Keratinocyte (primary cell): Measurements from ENCODE around the gene HCN2. TPM values are rescaled to one million over a fixed set of nuclear protein-coding genes. Genes with fewer than 3 reads are reported as not detected.

ENCODE experiments used
- DNase-seq: peaks from one replicate; pipeline ENCODE4 v3.0.0-alpha.2; 2011; ENCODE audit warnings: low read depth, missing footprints, low spot score
- FAIRE-seq: peaks from 2 replicates; lab custom pipeline; 2011; peaks lifted over from hg19 to GRCh38; lab: Jason Lieb, UNC
- H2AFZ ChIP-seq: 2 replicates; pipeline ENCODE4 v1.6.0; 2012; ENCODE audit warnings: low read length, control low read depth, inconsistent platforms; ENCODE audit not compliant: control insufficient read depth
- H3K27ac ChIP-seq: 2 replicates; pipeline ENCODE4 v1.5.1; 2011; ENCODE audit warnings: low read length; ENCODE audit not compliant: control insufficient read depth, insufficient read depth
- H3K27me3 ChIP-seq: 3 replicates; pipeline ENCODE4 v1.6.0; 2011; ENCODE audit warnings: low read length; ENCODE audit not compliant: control insufficient read depth, insufficient read depth; ENCODE audit errors: extremely low read depth
- H3K36me3 ChIP-seq, 2 experiments: 2 replicates in 1 of 2; 3 replicates in 1 of 2; pipeline ENCODE4 v1.5.1; 2011; ENCODE audit warnings: low read length in 2 of 2, mild to moderate bottlenecking in 1 of 2; ENCODE audit not compliant: control insufficient read depth in 2 of 2, insufficient read depth in 2 of 2; ENCODE audit errors: extremely low read depth in 1 of 2
- H3K4me1 ChIP-seq: 3 replicates; pipeline ENCODE4 v1.5.1; 2011; ENCODE audit warnings: low read length; ENCODE audit not compliant: control insufficient read depth, insufficient read depth; ENCODE audit errors: extremely low read depth
- H3K4me2 ChIP-seq: 3 replicates; pipeline ENCODE4 v1.6.0; 2011; ENCODE audit warnings: low read depth, low read length; ENCODE audit not compliant: control insufficient read depth, insufficient read depth; ENCODE audit errors: extremely low read depth
- H3K4me3 ChIP-seq, 3 experiments: fragments of 200-600 bp in 1 of 3; sonication (generic) in 1 of 3; 2 replicates in 2 of 3; 3 replicates in 1 of 3; pipeline ENCODE4 v1.5.1; 2011 to 2016; ENCODE audit warnings: low read length in 3 of 3, mild to moderate bottlenecking in 3 of 3, control low read depth in 2 of 3, inconsistent platforms in 1 of 3, low read depth in 1 of 3, mixed read lengths in 1 of 3, mixed run types in 1 of 3, moderate library complexity in 1 of 3; ENCODE audit not compliant: control insufficient read depth in 2 of 3, insufficient read depth in 2 of 3; ENCODE audit errors: extremely low read depth in 1 of 3
- H3K79me2 ChIP-seq: 2 replicates; pipeline ENCODE4 v1.6.0; 2012; ENCODE audit warnings: low read length; ENCODE audit not compliant: control insufficient read depth, insufficient read depth
- H3K9ac ChIP-seq: 3 replicates; pipeline ENCODE4 v1.6.0; 2011; ENCODE audit warnings: low read length; ENCODE audit not compliant: control insufficient read depth, insufficient read depth; ENCODE audit errors: extremely low read depth
- H3K9me1 ChIP-seq: 3 replicates; pipeline ENCODE4 v1.6.0; 2011; ENCODE audit warnings: low read length; ENCODE audit not compliant: control insufficient read depth, insufficient read depth; ENCODE audit errors: extremely low read depth
- H3K9me3 ChIP-seq: 2 replicates; pipeline ENCODE4 v1.5.1; 2012; ENCODE audit warnings: low read depth, low read length; ENCODE audit not compliant: control insufficient read depth
- H4K20me1 ChIP-seq: 3 replicates; pipeline ENCODE4 v1.6.0; 2011; ENCODE audit warnings: low read length; ENCODE audit not compliant: control insufficient read depth, insufficient read depth; ENCODE audit errors: extremely low read depth
- CTCF ChIP-seq, 3 experiments: IDR thresholded peaks in 1 of 3; conservative IDR thresholded peaks in 1 of 3; optimal IDR thresholded peaks in 1 of 3; 2 replicates in 2 of 3; 3 replicates in 1 of 3; pipeline versions ENCODE3 to v1.5.1; 2011; ENCODE audit warnings: low read length in 3 of 3, mild to moderate bottlenecking in 3 of 3, moderate library complexity in 2 of 3, control low read depth in 1 of 3, inconsistent platforms in 1 of 3; ENCODE audit not compliant: insufficient read depth in 2 of 3; ENCODE audit errors: extremely low read depth in 1 of 3
- EZH2 ChIP-seq: IDR thresholded peaks from one replicate; pipeline ENCODE4 v1.6.1; 2012; ENCODE audit warnings: inconsistent platforms, mild to moderate bottlenecking, low read length, moderate library complexity
- dilution Hi-C: fragments of 300-500 bp; cut with MboI; formaldehyde crosslinking; loops from one replicate; pipeline ENCODE4 v1.7.0; 2020; ENCODE audit warnings: low sequenced_read_pairs; ENCODE audit not compliant: extremely low pct_ligation_motif_present
- polyA plus RNA-seq, 5 experiments: library from polyadenylated mRNA; depleted of rRNA in 3 of 5; stranded (reverse) in 3 of 5; stranded (forward) in 1 of 5; unstranded in 1 of 5; fragments of >200 nt; gene quantifications; 1 replicate in 1 of 5; 2 replicates in 3 of 5; 3 replicates in 1 of 5; pipeline versions ENCODE4 v1.2.1 to v1.2.3, GENCODE V29; 2011 to 2012; ENCODE audit warnings: missing spikeins in 2 of 5, low read depth in 1 of 5, low replicate concordance in 1 of 5

Gene HCN2
- polyA plus RNA-seq, 1 donor (not counting 4 experiments of a cell fraction or from before 2014, with no cell fraction given), result 0.13 TPM

- dilution Hi-C loops, result no loop called here
- peaks cover 49% of the 10 kb centered on the region for H3K27me3 ChIP-seq
- peaks cover 5% of the 10 kb centered on the region for H3K4me1 ChIP-seq
- FAIRE-seq, result no peak
- H3K9ac ChIP-seq, result no peak overlapping the region
- no peak overlapping the region for H3K4me2 ChIP-seq
- no peaks in the 10 kb centered on the region for H3K9me1 ChIP-seq
- no peak overlapping the region for H3K4me3 ChIP-seq
- H3K79me2 ChIP-seq, result no peaks in the 10 kb centered on the region
- no peak for DNase-seq
- H3K27ac ChIP-seq, result no peak overlapping the region
- H2AFZ ChIP-seq, result no peak overlapping the region
- TF ChIP-seq EZH2 (no peak), CTCF (optimal IDR thresholded peaks at IDR 0.05 in 1 of 3, IDR thresholded peaks at IDR 0.05 in 1 of 3, conservative IDR thresholded peaks at IDR 0.05 in 1 of 3; ENCODE audit: extremely low read depth in 1 of 3, insufficient read depth in 2 of 3, low read length in 3 of 3) (no peak)
- H3K36me3 ChIP-seq, result no peaks in the 10 kb centered on the region
- H4K20me1 ChIP-seq, result peaks cover 4% of the 10 kb centered on the region
- H3K9me3 ChIP-seq, result no peaks in the 10 kb centered on the region
These were observed 3.8 kb downstream of the HCN2 start for GRCh38 chr19:593505-593904.

GRCh38 chr19:594265-594870, 4.7 kb downstream of the HCN2 start:
- Histone ChIP-seq H3K27ac (no peak overlapping the region), H3K27me3 (peaks cover 41% of the 10 kb centered on the region), H3K79me2 (no peaks in the 10 kb centered on the region), H3K4me2 (no peak overlapping the region), H3K9me3 (no peaks in the 10 kb centered on the region), H2AFZ (no peak overlapping the region), H3K36me3 (no peaks in the 10 kb centered on the region), H3K9ac (no peak overlapping the region), H3K9me1 (no peaks in the 10 kb centered on the region), H4K20me1 (peaks cover 4% of the 10 kb centered on the region), H3K4me3 (no peak overlapping the region), H3K4me1 (no peaks in the 10 kb centered on the region)
- dilution Hi-C loops, result no loop called here
- FAIRE-seq, result no peak
- DNase-seq, result no peak
- TF ChIP-seq CTCF (optimal IDR thresholded peaks at IDR 0.05 in 1 of 3, IDR thresholded peaks at IDR 0.05 in 1 of 3, conservative IDR thresholded peaks at IDR 0.05 in 1 of 3; ENCODE audit: extremely low read depth in 1 of 3, insufficient read depth in 2 of 3, low read length in 3 of 3) (no peak), EZH2 (no peak)
